ENCODE results near the gene QRFP.

- TF ChIP-seq CTCF (IDR thresholded peaks at IDR 0.05) (no peak), POLR2A (IDR thresholded peaks at IDR 0.05) (no peak), EP300 (IDR thresholded peaks at IDR 0.05) (no peak), POLR2AphosphoS5 (IDR thresholded peaks at IDR 0.05) (no peak)
These were observed 53.3 kb downstream of the QRFP start for GRCh38 chr9:130843049-130843908.

Measured in gastroesophageal sphincter (tissue), 3 donors.